Thoracic aorta (tissue), 2 donors: ENCODE measurements around the gene FLNC. TPM values are rescaled to one million over a fixed set of nuclear protein-coding genes. Genes with fewer than 3 reads are reported as not detected.

ENCODE experiments used
- ATAC-seq: fragments of 150-250 bp; one replicate; pipeline ENCODE4 v1.8.0; 2017; ENCODE audit warnings: low read depth; ENCODE audit not compliant: insufficient number of reproducible peaks, low FRiP score
- DNase-seq: peaks from one replicate; pipeline ENCODE4 v3.0.0-alpha.2; 2020; ENCODE audit warnings: low spot score
- H3K27ac ChIP-seq, 2 donors: fragments of 200-600 bp; sonication (generic); 1 replicate in 1 of 2; 2 replicates in 1 of 2; pipeline ENCODE4 v1.5.1; 2016; ENCODE audit warnings: mild to moderate bottlenecking in 2 of 2, moderate library complexity in 2 of 2
- H3K27me3 ChIP-seq: fragments of 200-600 bp; sonication (generic); replicated peaks from 2 replicates; pipeline ENCODE4 v1.6.0; 2016; ENCODE audit warnings: mild to moderate bottlenecking; ENCODE audit not compliant: insufficient read depth
- H3K36me3 ChIP-seq: fragments of 200-600 bp; sonication (generic); one replicate; pipeline ENCODE4 v1.5.1; 2016
- H3K4me1 ChIP-seq, 2 donors: fragments of 200-600 bp; sonication (generic); 1 replicate in 1 of 2; 2 replicates in 1 of 2; pipeline versions ENCODE4 v1.5.1 to v1.6.0; 2016; ENCODE audit warnings: low read depth in 2 of 2, mild to moderate bottlenecking in 1 of 2; ENCODE audit not compliant: control insufficient read depth in 1 of 2
- H3K4me3 ChIP-seq: fragments of 200-600 bp; sonication (generic); 2 replicates; pipeline ENCODE4 v1.5.1; 2016; ENCODE audit warnings: mild to moderate bottlenecking
- H3K9me3 ChIP-seq: fragments of 200-600 bp; sonication (generic); 2 replicates; pipeline ENCODE4 v1.5.1; 2016
- total RNA-seq, 2 donors: library from RNA; depleted of rRNA; stranded (reverse); fragments of >200 nt; gene quantifications; one replicate each; pipeline versions ENCODE4 v1.1.0 to v1.2.3, GENCODE V29; 2016
- TF ChIP-seq, protein P1 (sequence below): fragments of 200-600 bp; sonication (generic); IDR thresholded peaks from one replicate; pipeline ENCODE4 v1.5.1; 2019; ENCODE audit warnings: antibody characterized with exemption

The FLNC gene
- total RNA-seq, 2 donors from 2014 or later, result 157 to 273 TPM

DNA sequence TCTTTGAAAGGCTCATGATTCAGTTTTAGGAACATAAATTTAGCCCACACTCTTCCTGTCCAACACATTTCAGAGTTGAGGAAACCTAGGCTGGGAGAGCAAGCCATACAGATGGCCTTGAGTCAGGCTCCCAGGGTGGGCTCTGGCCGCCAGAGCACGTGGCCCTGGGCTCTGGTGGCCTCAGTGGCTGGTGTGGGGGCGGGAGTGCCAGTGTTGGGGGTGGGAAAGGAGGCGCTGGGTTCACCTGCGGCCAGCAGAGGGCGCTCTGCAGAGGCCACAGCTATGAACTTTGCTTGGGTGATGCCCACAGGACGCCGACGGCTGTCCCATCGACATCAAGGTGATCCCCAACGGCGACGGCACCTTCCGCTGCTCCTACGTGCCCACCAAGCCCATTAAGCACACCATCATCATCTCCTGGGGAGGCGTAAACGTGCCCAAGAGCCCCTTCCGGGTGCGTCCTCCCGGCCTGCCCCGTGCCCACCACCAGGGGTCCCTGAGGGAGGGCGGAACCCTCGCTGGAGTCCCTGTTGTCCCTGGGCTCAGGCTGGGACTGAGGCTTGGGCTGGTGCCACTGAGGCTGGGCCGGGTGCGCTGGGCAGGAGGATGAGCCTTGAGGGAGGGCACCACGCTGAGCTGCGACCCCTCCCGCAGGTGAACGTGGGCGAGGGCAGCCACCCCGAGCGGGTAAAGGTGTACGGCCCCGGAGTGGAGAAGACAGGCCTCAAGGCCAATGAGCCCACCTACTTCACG, 11.9 kb downstream of the FLNC start:
- H3K4me1 ChIP-seq, result no peaks in the 10 kb centered on the region
- H3K27me3 ChIP-seq, result no peaks in the 10 kb centered on the region
- no peak overlapping the region for H3K27ac ChIP-seq
- ATAC-seq (no peak), DNase-seq (no peak)
- H3K36me3 ChIP-seq, result peaks cover 80% of the 10 kb centered on the region
- no peaks in the 10 kb centered on the region for H3K9me3 ChIP-seq
- TF ChIP-seq, protein P1, sequence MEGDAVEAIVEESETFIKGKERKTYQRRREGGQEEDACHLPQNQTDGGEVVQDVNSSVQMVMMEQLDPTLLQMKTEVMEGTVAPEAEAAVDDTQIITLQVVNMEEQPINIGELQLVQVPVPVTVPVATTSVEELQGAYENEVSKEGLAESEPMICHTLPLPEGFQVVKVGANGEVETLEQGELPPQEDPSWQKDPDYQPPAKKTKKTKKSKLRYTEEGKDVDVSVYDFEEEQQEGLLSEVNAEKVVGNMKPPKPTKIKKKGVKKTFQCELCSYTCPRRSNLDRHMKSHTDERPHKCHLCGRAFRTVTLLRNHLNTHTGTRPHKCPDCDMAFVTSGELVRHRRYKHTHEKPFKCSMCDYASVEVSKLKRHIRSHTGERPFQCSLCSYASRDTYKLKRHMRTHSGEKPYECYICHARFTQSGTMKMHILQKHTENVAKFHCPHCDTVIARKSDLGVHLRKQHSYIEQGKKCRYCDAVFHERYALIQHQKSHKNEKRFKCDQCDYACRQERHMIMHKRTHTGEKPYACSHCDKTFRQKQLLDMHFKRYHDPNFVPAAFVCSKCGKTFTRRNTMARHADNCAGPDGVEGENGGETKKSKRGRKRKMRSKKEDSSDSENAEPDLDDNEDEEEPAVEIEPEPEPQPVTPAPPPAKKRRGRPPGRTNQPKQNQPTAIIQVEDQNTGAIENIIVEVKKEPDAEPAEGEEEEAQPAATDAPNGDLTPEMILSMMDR, result peak; percentile 83
- no peak overlapping the region for H3K4me3 ChIP-seq

DNA sequence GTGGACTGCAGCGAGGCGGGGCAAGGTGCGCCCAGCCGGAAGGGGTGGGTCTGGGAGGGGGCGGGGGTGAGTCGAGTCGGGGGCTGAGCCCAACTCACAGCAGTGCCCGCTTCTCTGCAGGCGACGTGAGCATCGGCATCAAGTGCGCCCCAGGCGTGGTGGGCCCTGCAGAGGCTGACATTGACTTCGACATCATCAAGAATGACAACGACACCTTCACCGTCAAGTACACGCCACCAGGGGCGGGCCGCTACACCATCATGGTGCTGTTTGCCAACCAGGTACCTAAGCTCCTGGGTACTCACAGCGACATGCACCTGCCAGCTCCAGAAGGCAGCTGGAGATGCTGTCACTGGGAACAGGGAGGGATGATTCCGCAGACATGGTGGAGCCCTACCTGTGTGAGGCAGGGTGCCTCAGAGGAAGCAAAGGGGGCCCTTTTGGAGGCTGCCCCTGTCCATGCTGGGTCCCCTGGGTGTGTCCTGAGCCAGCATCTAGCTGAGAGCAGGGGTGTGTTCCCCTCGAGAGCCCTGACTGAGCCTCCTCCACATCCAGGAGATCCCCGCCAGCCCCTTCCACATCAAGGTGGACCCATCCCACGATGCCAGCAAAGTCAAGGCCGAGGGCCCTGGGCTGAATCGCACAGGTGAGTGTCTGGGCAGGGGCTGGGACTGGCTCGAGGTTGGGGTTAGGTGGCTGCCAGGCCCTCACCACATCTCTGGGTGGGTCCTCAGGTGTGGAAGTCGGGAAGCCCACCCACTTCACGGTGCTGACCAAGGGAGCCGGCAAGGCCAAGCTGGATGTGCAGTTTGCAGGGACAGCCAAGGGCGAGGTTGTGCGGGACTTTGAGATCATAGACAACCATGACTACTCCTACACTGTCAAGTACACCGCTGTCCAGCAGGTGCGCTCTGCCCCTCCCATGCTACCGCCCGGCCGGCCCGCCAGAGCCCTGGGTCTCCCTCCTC, 12.8 kb downstream of the FLNC start:
- H3K36me3 ChIP-seq, result peaks cover 77% of the 10 kb centered on the region
- H3K27me3 ChIP-seq, result no peaks in the 10 kb centered on the region
- H3K9me3 ChIP-seq, result no peaks in the 10 kb centered on the region
- no peak overlapping the region for H3K4me3 ChIP-seq
- DNase-seq (no peak), ATAC-seq (no peak)
- H3K27ac ChIP-seq, result no peak overlapping the region
- TF ChIP-seq, protein P1, result no peak
- no peaks in the 10 kb centered on the region for H3K4me1 ChIP-seq

DNA sequence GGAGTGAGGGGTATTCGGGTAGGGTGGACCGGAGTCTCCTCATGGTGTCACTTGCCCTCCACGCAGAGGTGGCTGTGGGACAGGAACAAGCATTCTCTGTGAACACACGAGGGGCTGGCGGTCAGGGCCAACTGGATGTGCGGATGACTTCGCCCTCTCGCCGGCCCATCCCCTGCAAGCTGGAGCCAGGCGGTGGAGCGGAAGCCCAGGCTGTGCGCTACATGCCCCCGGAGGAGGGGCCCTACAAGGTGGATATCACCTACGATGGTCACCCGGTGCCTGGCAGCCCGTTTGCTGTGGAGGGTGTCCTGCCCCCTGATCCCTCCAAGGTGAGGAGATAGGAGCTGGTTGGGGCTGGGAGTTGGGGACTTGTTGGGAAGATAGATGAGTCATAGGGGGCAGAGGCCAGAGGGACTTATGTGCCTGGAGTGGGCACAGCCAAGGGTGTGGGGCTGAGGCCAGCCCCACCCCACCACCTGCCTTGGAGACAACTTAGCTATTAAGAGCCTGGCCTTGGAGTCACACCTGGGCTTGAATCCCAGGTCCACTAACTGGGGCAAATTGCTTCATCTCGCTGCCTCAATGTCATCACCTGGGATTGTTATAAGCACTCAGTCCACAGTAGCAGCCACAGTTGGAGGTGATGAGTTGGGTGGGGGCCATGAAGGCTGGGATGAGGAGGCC, 13.9 kb downstream of the FLNC start:
- no peak for ATAC-seq
- no peak for DNase-seq
- no peaks in the 10 kb centered on the region for H3K27me3 ChIP-seq
- no peaks in the 10 kb centered on the region for H3K4me1 ChIP-seq
- H3K36me3 ChIP-seq, result peaks cover 76% of the 10 kb centered on the region
- H3K27ac ChIP-seq, result no peak overlapping the region
- H3K4me3 ChIP-seq, result no peak overlapping the region
- TF ChIP-seq, protein P1, result no peak
- no peaks in the 10 kb centered on the region for H3K9me3 ChIP-seq

DNA sequence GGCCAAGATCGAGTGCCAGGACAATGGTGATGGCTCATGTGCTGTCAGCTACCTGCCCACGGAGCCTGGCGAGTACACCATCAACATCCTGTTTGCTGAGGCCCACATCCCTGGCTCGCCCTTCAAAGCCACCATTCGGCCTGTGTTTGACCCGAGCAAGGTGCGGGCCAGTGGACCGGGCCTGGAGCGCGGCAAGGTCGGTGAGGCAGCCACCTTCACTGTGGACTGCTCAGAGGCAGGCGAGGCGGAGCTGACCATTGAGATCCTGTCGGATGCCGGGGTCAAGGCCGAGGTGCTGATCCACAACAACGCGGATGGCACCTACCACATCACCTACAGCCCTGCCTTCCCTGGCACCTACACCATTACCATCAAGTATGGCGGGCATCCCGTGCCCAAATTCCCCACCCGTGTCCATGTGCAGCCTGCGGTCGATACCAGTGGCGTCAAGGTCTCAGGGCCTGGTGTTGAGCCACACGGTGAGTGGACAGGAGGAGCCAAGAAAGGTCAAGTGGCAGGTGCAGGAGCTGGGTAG, 14.6 kb downstream of the FLNC start:
- Histone ChIP-seq H3K4me3 (no peak overlapping the region), H3K27ac (no peak overlapping the region), H3K27me3 (no peaks in the 10 kb centered on the region), H3K4me1 (no peaks in the 10 kb centered on the region), H3K36me3 (peaks cover 75% of the 10 kb centered on the region), H3K9me3 (no peaks in the 10 kb centered on the region)
- TF ChIP-seq, protein P1, result no peak
- DNase-seq (no peak), ATAC-seq (no peak)
